ENCODE data around the gene GSTO2. TPM values are rescaled to one million over a fixed set of nuclear protein-coding genes. Genes with fewer than 3 reads are reported as not detected.

GSTO2 gene
- total and polyA plus RNA-seq, 2 of the 13 experiments (the other 11 are each of a cell fraction or from before 2014, with no cell fraction given): 2.1 to 7.9 TPM

GRCh38 chr10:104253106-104253505 is 15.9 kb upstream of the GSTO2 start (continued):
- TF ChIP-seq ZNF383 (CRISPR knock-in tag; IDR thresholded peaks at IDR 0.05; ENCODE audit: borderline replicate concordance) (no peak), SAP130 (CRISPR knock-in tag; IDR thresholded peaks at IDR 0.05; ENCODE audit: low read depth) (peak; percentile 90), FOXO1 (CRISPR knock-in tag; IDR thresholded peaks at IDR 0.05) (peak; percentile 85), TARDBP (CRISPR knock-in tag; IDR thresholded peaks at IDR 0.05) (peak; percentile 87), ZNF75D (CRISPR knock-in tag; IDR thresholded peaks at IDR 0.05; ENCODE audit: borderline replicate concordance) (no peak), ZNF879 (CRISPR knock-in tag; IDR thresholded peaks at IDR 0.05) (no peak), MAFK (conservative IDR thresholded peaks at IDR 0.05 in 1 of 2, IDR thresholded peaks at IDR 0.05 in 1 of 2; ENCODE audit: low read length in 2 of 2) (no peak), ZNF703 (CRISPR knock-in tag; IDR thresholded peaks at IDR 0.05; ENCODE audit: borderline replicate concordance) (no peak), EEA1 (CRISPR knock-in tag; IDR thresholded peaks at IDR 0.05; ENCODE audit: borderline replicate concordance) (no peak), SNAI1 (CRISPR knock-in tag; IDR thresholded peaks at IDR 0.05; ENCODE audit: borderline replicate concordance) (0 out of 2 replicates have a peak, but pooled peaks have one; percentile 21), RFX3 (CRISPR knock-in tag; IDR thresholded peaks at IDR 0.05) (no peak), SMARCC2 (IDR thresholded peaks at IDR 0.05) (no peak), ZNF431 (CRISPR knock-in tag; IDR thresholded peaks at IDR 0.05; ENCODE audit: borderline replicate concordance, low read depth) (peak; percentile 85; the same call in 1 of the 2 replicates), ZBTB37 (CRISPR knock-in tag; IDR thresholded peaks at IDR 0.05) (0 out of 2 replicates have a peak, but pooled peaks have one; percentile 57), SCMH1 (CRISPR knock-in tag; IDR thresholded peaks at IDR 0.05; ENCODE audit: borderline replicate concordance) (no peak), U2AF2 (IDR thresholded peaks at IDR 0.05; ENCODE audit: low read depth, low read length) (no peak), EZH2 (conservative IDR thresholded peaks at IDR 0.05; ENCODE audit: low read depth, low read length) (no peak), RFXANK (CRISPR knock-in tag; IDR thresholded peaks at IDR 0.05) (no peak), CENPT (CRISPR knock-in tag; IDR thresholded peaks at IDR 0.05; ENCODE audit: low read depth) (no peak), ZNF766 (CRISPR knock-in tag; IDR thresholded peaks at IDR 0.05; ENCODE audit: borderline replicate concordance) (no peak), RARA (CRISPR knock-in tag; IDR thresholded peaks at IDR 0.05) (peak; percentile 92), NFE2 (CRISPR knock-in tag; IDR thresholded peaks at IDR 0.05) (no peak), ZNF570 (CRISPR knock-in tag; IDR thresholded peaks at IDR 0.05; ENCODE audit: borderline replicate concordance) (no peak), CCDC6 (CRISPR knock-in tag; IDR thresholded peaks at IDR 0.05) (no peak), ZNF235 (CRISPR knock-in tag; IDR thresholded peaks at IDR 0.05; ENCODE audit: borderline replicate concordance) (no peak), KLF13 (CRISPR knock-in tag; IDR thresholded peaks at IDR 0.05) (no peak), ZNF34 (CRISPR knock-in tag; IDR thresholded peaks at IDR 0.05; ENCODE audit: borderline replicate concordance) (no peak), SMYD3 (CRISPR knock-in tag; IDR thresholded peaks at IDR 0.05) (no peak), ZNF567 (CRISPR knock-in tag; IDR thresholded peaks at IDR 0.05; ENCODE audit: borderline replicate concordance) (no peak), RXRA (CRISPR knock-in tag; IDR thresholded peaks at IDR 0.05) (peak; percentile 82; the same call in 1 of the 2 replicates), MXI1 (IDR thresholded peaks at IDR 0.05; ENCODE audit: borderline replicate concordance, low read depth, low read length) (no peak), ZNF12 (CRISPR knock-in tag; IDR thresholded peaks at IDR 0.05) (peak; percentile 17; the same call in 1 of the 2 replicates), HDAC6 (IDR thresholded peaks at IDR 0.05; ENCODE audit: low read depth, low read length) (no peak)

Data from HepG2 (cell line).